Measurements from ENCODE around the gene CPT2.

- TF ChIP-seq LCORL (IDR thresholded peaks at IDR 0.05) (no peak), LCORL (CRISPR knock-in tag; IDR thresholded peaks at IDR 0.05) (no peak), PRDM15 (CRISPR knock-in tag; IDR thresholded peaks at IDR 0.05) (no peak), USF2 (IDR thresholded peaks at IDR 0.05; ENCODE audit: low read depth, low read length) (no peak), USF2 (CRISPR knock-in tag; IDR thresholded peaks at IDR 0.05; ENCODE audit: borderline replicate concordance) (no peak)
These were observed 48.5 kb upstream of the CPT2 start for GRCh38 chr1:53148123-53148522.
